Medulla oblongata (tissue), 1 donor: ENCODE results near the gene BEST1.
"Not testable (repeated sequence)": the region's sequence is repeated elsewhere in the genome, so short reads cannot be mapped to it uniquely, and the experiment has no call there.

Experiments used
- DNase-seq: peaks from one replicate; pipeline ENCODE4 v3.0.0-alpha.2; 2015; ENCODE audit errors: extremely low spot score

Gene BEST1

GRCh38 chr11:61978703-61979661 lies 28.8 kb downstream of the BEST1 start:
- DNase-seq, result no peak

- DNase-seq, result no peak
Observed at GRCh38 chr11:61980783-61981541, 30.8 kb downstream of the BEST1 start.

- peak; percentile 27 for DNase-seq
Observed at GRCh38 chr11:61983419-61983818, 33.3 kb downstream of the BEST1 start.

- no peak for DNase-seq
Observed at GRCh38 chr11:61985869-61986268, 35.7 kb downstream of the BEST1 start.

GRCh38 chr11:61994981-61995380 lies 44.8 kb downstream of the BEST1 start:
- peak; percentile 83 for DNase-seq

GRCh38 chr11:61996933-61997332 lies 46.8 kb downstream of the BEST1 start:
- peak; percentile 92 for DNase-seq

GRCh38 chr11:61999141-61999975 lies 49.2 kb downstream of the BEST1 start:
- no peak for DNase-seq

GRCh38 chr11:62000539-62001446 lies 50.6 kb downstream of the BEST1 start:
- DNase-seq, result no peak

GRCh38 chr11:62001450-62002191 lies 51.5 kb downstream of the BEST1 start:
- DNase-seq, result no peak

- DNase-seq, result not testable (repeated sequence)
Observed at GRCh38 chr11:62002283-62002682, 52.1 kb downstream of the BEST1 start.

- DNase-seq, result peak; percentile 46
Observed at GRCh38 chr11:62004473-62004872, 54.3 kb downstream of the BEST1 start.

- DNase-seq, result no peak
Observed at GRCh38 chr11:62008193-62008592, 58.0 kb downstream of the BEST1 start.

GRCh38 chr11:62010935-62011528 lies 60.9 kb downstream of the BEST1 start:
- no peak for DNase-seq

GRCh38 chr11:62011881-62012280 lies 61.7 kb downstream of the BEST1 start:
- no peak for DNase-seq

- DNase-seq, result no peak
Observed at GRCh38 chr11:62012451-62012831, 62.3 kb downstream of the BEST1 start.

GRCh38 chr11:62012832-62013461 lies 62.8 kb downstream of the BEST1 start:
- no peak for DNase-seq
